Measurements from ENCODE around the gene SAA4. TPM values are rescaled to one million over a fixed set of nuclear protein-coding genes. Genes with fewer than 3 reads are reported as not detected.
"Not testable (repeated sequence)": the region's sequence is repeated elsewhere in the genome, so short reads cannot be mapped to it uniquely, and the experiment has no call there.

Gene SAA4
- not detected in 2 replicates for total RNA-seq (2014; rRNA removed)
- polyA plus RNA-seq (2012) = not detected

GRCh38 chr11:18236664-18237356, at the start of gene SAA4:
SAA4 (minus strand) TSS chr11:18236802; CDS start chr11:18235926, 876 bp downstream.
- no peak for DNase-seq (ENCODE audit: low read depth)

GRCh38 chr11:18285841-18286240, 49.2 kb upstream of the SAA4 start:
- no peak for DNase-seq (ENCODE audit: low read depth)

- DNase-seq (ENCODE audit: low read depth) = no peak
These were observed 46.0 kb upstream of the SAA4 start for GRCh38 chr11:18282626-18283025.

- no peak for DNase-seq (ENCODE audit: low read depth)
These were observed 43.9 kb upstream of the SAA4 start for GRCh38 chr11:18280438-18281045.

- no peak for DNase-seq (ENCODE audit: low read depth)
These were observed 41.1 kb upstream of the SAA4 start for GRCh38 chr11:18277565-18278271.

GRCh38 chr11:18271206-18271605, 34.6 kb upstream of the SAA4 start:
- no peak for DNase-seq (ENCODE audit: low read depth)

GRCh38 chr11:18270102-18270501, 33.5 kb upstream of the SAA4 start:
- no peak for DNase-seq (ENCODE audit: low read depth)

- not testable (repeated sequence) for DNase-seq (ENCODE audit: low read depth)
These were observed 32.6 kb upstream of the SAA4 start for GRCh38 chr11:18269252-18269651.

- not testable (repeated sequence) for DNase-seq (ENCODE audit: low read depth)
These were observed 30.9 kb upstream of the SAA4 start for GRCh38 chr11:18267335-18268133.

- peak; percentile 53 for DNase-seq (ENCODE audit: low read depth)
These were observed 29.3 kb upstream of the SAA4 start, which contains the start of gene SAA1 for GRCh38 chr11:18265949-18266348. SAA1 (plus strand) TSS chr11:18266264; CDS start chr11:18266888, 624 bp downstream.

GRCh38 chr11:18264677-18265555, 28.3 kb upstream of the SAA4 start:
- peak; percentile 26 for DNase-seq (ENCODE audit: low read depth)

GRCh38 chr11:18264035-18264434, 27.4 kb upstream of the SAA4 start:
- no peak for DNase-seq (ENCODE audit: low read depth)

GRCh38 chr11:18262681-18263350, 26.2 kb upstream of the SAA4 start:
- DNase-seq (ENCODE audit: low read depth) = not testable (repeated sequence)

GRCh38 chr11:18261721-18262120, 25.1 kb upstream of the SAA4 start:
- no peak for DNase-seq (ENCODE audit: low read depth)

GRCh38 chr11:18259259-18259658, 22.7 kb upstream of the SAA4 start:
- DNase-seq (ENCODE audit: low read depth) = no peak

- DNase-seq (ENCODE audit: low read depth) = no peak
These were observed 18.3 kb upstream of the SAA4 start for GRCh38 chr11:18254781-18255361.

- no peak for DNase-seq (ENCODE audit: low read depth)
These were observed 17.3 kb upstream of the SAA4 start for GRCh38 chr11:18253778-18254338.

GRCh38 chr11:18253233-18253632, 16.6 kb upstream of the SAA4 start:
- DNase-seq (ENCODE audit: low read depth) = no peak

GRCh38 chr11:18248561-18248960, 12.0 kb upstream of the SAA4 start, which contains the start of gene SAA2:
SAA2 (minus strand) TSS chr11:18248668; CDS start chr11:18248011, 657 bp downstream.
- DNase-seq (ENCODE audit: low read depth) = no peak
